Mesendoderm (in vitro differentiated cells): ENCODE measurements around the gene COL25A1.

Source experiments
- DNase-seq: peaks from one replicate; pipeline ENCODE4 v3.0.0; 2013
- H2AK5ac ChIP-seq: 2 replicates; pipeline ENCODE4 v1.6.1; 2013; ENCODE audit warnings: low read length, inconsistent platforms
- H2BK120ac ChIP-seq: 2 replicates; pipeline ENCODE4 v1.6.1; 2013; ENCODE audit warnings: low read depth, mild to moderate bottlenecking, low read length, moderate library complexity, mixed read lengths
- H2BK15ac ChIP-seq: replicated peaks from 2 replicates; pipeline ENCODE4 v1.6.1; 2013; ENCODE audit warnings: low read depth, mild to moderate bottlenecking, moderate library complexity
- H2BK5ac ChIP-seq: 2 replicates; pipeline ENCODE4 v1.6.1; 2013; ENCODE audit warnings: low read length, inconsistent platforms
- H3K18ac ChIP-seq: 2 replicates; pipeline ENCODE4 v1.6.1; 2013; ENCODE audit warnings: mild to moderate bottlenecking, low read length, mixed read lengths
- H3K23ac ChIP-seq: one replicate; pipeline ENCODE4 v1.6.1; 2013; ENCODE audit warnings: low read length
- H3K27ac ChIP-seq: 2 replicates; pipeline ENCODE4 v1.5.1; 2013; ENCODE audit warnings: low read depth, mild to moderate bottlenecking, inconsistent platforms, low read length, moderate library complexity
- H3K27me3 ChIP-seq: 2 replicates; pipeline ENCODE4 v1.6.1; 2013; ENCODE audit warnings: low read length, control low read depth, mild to moderate bottlenecking, inconsistent platforms; ENCODE audit not compliant: insufficient read depth, poor library complexity
- H3K36me3 ChIP-seq: 2 replicates; pipeline ENCODE4 v1.6.1; 2013; ENCODE audit warnings: low read length, inconsistent platforms; ENCODE audit not compliant: control insufficient read depth, insufficient read depth
- H3K4ac ChIP-seq: one replicate; pipeline ENCODE4 v1.6.1; 2013; ENCODE audit warnings: low read depth, mild to moderate bottlenecking, low read length, moderate library complexity
- H3K4me1 ChIP-seq: 2 replicates; pipeline ENCODE4 v1.6.1; 2013; ENCODE audit warnings: low read depth, low read length, inconsistent platforms; ENCODE audit not compliant: control insufficient read depth
- H3K4me2 ChIP-seq: 2 replicates; pipeline ENCODE4 v1.6.1; 2013; ENCODE audit warnings: low read length
- H3K4me3 ChIP-seq: 2 replicates; pipeline ENCODE4 v1.5.1; 2013; ENCODE audit warnings: mild to moderate bottlenecking, low read length
- H3K56ac ChIP-seq: one replicate; pipeline ENCODE4 v1.6.1; 2013; ENCODE audit warnings: low read length
- H3K79me1 ChIP-seq: 2 replicates; pipeline ENCODE4 v1.6.1; 2013; ENCODE audit warnings: low read length, inconsistent platforms
- H3K79me2 ChIP-seq: 2 replicates; pipeline ENCODE4 v1.6.1; 2013; ENCODE audit warnings: mild to moderate bottlenecking, low read length; ENCODE audit not compliant: control insufficient read depth, insufficient read depth
- H3K9ac ChIP-seq: 2 replicates; pipeline ENCODE4 v1.6.1; 2013; ENCODE audit warnings: low read length, inconsistent platforms
- H4K5ac ChIP-seq: one replicate; pipeline ENCODE4 v1.6.1; 2013; ENCODE audit warnings: low read length
- H4K8ac ChIP-seq: one replicate; pipeline ENCODE4 v1.6.1; 2013; ENCODE audit warnings: low read depth, mild to moderate bottlenecking, control low read depth, low read length, moderate library complexity
- WGBS: extraction: QIAGEN DNeasy Blood & Tissue Kit; methylation state at CpG from one replicate; pipeline ENCODE4 v1.1.7; 2013; ENCODE audit warnings: low lambda C conversion rate, missing lambda C conversion rate; ENCODE audit not compliant: insufficient coverage; ENCODE audit errors: extremely low coverage; 5-methylcytosine and 5-hydroxymethylcytosine counted together

COL25A1 gene

DNA sequence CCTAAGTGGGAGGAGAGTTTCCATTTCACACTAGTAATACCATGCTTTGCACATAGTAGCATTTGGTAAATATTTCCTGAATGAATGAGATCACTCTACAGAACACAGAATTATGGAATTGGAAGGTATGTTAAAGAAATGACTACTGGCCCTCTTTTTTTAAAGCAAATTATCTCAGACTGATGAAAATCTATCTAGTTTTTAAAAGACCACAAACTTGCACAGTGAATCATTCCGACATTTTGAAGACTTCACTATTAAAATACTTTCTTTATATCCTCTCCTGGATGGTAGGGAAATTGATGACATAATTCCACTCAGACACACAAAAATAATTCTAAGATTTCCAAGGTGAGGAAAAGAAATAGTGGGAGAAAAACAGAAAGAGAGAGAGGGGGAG, 471.2 kb downstream of the COL25A1 start:
- no peak overlapping the region for H3K23ac ChIP-seq
- H2AK5ac ChIP-seq: no peak overlapping the region
- H3K4me3 ChIP-seq: no peak overlapping the region
- no peaks in the 10 kb centered on the region for H3K79me2 ChIP-seq
- no peak overlapping the region for H4K5ac ChIP-seq
- H3K4ac ChIP-seq: no peak overlapping the region
- no peak overlapping the region for H2BK5ac ChIP-seq
- DNase-seq: no peak
- H3K27me3 ChIP-seq: no peaks in the 10 kb centered on the region
- no peaks in the 10 kb centered on the region for H3K4me1 ChIP-seq
- no CpG with 5 or more reads among the region's 1 CpG for WGBS
- H3K56ac ChIP-seq: no peak overlapping the region
- no peaks in the 10 kb centered on the region for H3K79me1 ChIP-seq
- no peak overlapping the region for H3K27ac ChIP-seq
- no peak overlapping the region for H3K4me2 ChIP-seq
- no peaks in the 10 kb centered on the region for H3K36me3 ChIP-seq
- H2BK15ac ChIP-seq: no peak overlapping the region
- no peak overlapping the region for H3K9ac ChIP-seq
- no peak overlapping the region for H2BK120ac ChIP-seq
- no peak overlapping the region for H3K18ac ChIP-seq
- no peak overlapping the region for H4K8ac ChIP-seq

DNA sequence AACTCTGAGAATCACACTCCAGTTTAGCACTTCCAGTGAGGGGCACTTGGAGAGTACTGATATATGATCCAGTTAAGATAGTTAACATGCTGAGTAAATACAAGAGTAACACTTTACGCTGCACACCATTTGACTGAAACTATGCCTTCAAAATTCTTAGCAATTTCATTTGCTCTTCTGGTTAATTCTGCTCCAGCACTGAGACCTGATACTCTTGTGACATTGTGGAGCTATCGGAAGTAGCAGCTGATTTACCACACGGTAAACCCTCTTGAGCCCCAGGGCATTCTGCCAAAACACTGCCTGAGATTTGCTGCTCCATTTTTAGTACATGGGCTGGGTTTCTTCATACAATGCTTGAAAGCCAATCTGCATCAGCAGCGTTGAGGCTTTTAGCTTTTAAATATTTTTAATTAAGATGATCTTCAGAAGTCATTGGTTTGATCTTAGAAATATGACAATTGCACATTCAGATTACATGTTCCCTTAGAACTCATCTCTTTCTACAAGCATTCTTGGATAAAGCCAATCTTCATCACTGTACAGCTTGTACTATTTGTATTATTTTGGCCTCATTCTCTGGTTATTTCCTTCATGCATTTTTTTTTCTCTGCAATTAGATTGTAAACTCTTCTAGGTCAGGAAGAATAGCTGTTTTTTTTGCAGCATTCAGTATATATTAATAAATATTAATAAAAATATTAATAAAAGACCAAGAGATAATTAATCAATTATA, 471.8 kb downstream of the COL25A1 start:
- WGBS: no CpG with 5 or more reads among the region's 4 CpGs

DNA sequence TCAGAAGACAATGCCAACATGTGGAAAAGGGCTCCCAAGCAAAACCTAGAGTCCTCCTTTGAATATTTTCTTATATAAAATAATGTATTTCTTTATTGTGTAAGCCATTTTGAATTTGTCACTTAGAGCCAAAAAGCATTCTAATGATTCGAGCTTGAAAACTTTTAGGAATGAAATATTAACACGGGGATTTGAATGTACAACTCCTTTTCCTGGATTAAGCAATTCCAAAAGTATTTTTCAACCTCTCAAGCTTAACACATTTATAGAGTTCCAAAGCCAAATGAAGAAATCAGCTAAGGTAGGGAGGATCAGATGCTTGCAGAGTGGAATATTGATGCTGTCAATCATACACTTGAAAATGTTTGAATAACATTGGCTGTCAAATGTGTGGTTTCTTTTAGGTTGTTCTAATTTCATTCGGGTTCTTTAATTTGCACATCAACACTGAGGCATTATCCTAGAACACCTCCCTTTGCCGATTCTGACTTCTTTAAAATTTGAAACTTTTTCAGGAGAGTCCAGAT, 472.4 kb downstream of the COL25A1 start:
- Histone ChIP-seq H3K27me3 (no peaks in the 10 kb centered on the region), H3K4me3 (no peak overlapping the region), H3K79me2 (no peaks in the 10 kb centered on the region), H3K56ac (no peak overlapping the region), H3K4me2 (no peak overlapping the region), H3K36me3 (no peaks in the 10 kb centered on the region), H2AK5ac (no peak overlapping the region), H3K79me1 (no peaks in the 10 kb centered on the region), H3K18ac (no peak overlapping the region), H3K4me1 (no peaks in the 10 kb centered on the region), H3K9ac (no peak overlapping the region), H3K27ac (no peak overlapping the region), H4K5ac (no peak overlapping the region), H3K23ac (no peak overlapping the region), H3K4ac (no peak overlapping the region), H2BK15ac (no peak overlapping the region), H2BK120ac (no peak overlapping the region), H4K8ac (no peak overlapping the region), H2BK5ac (no peak overlapping the region)
- no peak for DNase-seq
- WGBS: no CpG with 5 or more reads among the region's 4 CpGs

More for the DNA sequence above, 471.8 kb downstream of the COL25A1 start:
- no peaks in the 10 kb centered on the region for H3K36me3 ChIP-seq
- no peak overlapping the region for H3K18ac ChIP-seq
- no peak overlapping the region for H2BK15ac ChIP-seq
- no peaks in the 10 kb centered on the region for H3K27me3 ChIP-seq
- no peaks in the 10 kb centered on the region for H3K79me2 ChIP-seq
- no peaks in the 10 kb centered on the region for H3K79me1 ChIP-seq
- no peaks in the 10 kb centered on the region for H3K4me1 ChIP-seq
- no peak overlapping the region for H3K4me2 ChIP-seq
- H3K9ac ChIP-seq: no peak overlapping the region
- H3K23ac ChIP-seq: no peak overlapping the region
- no peak overlapping the region for H3K4ac ChIP-seq
- no peak overlapping the region for H3K56ac ChIP-seq
- no peak overlapping the region for H2BK5ac ChIP-seq
- H2AK5ac ChIP-seq: no peak overlapping the region
- DNase-seq: peak; percentile 1
- no peak overlapping the region for H4K5ac ChIP-seq
- H3K4me3 ChIP-seq: no peak overlapping the region
- H2BK120ac ChIP-seq: no peak overlapping the region
- H4K8ac ChIP-seq: no peak overlapping the region
- H3K27ac ChIP-seq: no peak overlapping the region

DNA sequence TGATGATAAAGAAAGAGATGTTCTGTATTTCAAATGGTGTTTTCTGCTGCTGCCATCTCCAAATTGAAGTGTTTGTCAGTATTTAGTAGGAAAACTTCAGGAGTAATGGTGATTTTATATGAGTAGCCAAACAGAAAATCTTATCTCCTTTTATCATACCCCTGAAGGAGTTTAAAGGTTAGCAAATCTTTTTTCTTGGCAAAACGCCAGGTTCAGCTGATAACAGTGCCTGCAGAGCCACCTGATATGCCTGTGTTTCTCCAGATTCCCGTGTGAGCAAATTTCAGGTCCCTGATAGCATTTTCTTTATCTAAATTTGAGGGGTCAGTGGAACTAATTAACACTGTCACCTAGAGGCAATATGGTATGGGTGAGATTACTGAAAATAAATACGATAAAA, 473.8 kb downstream of the COL25A1 start:
- no peak overlapping the region for H3K23ac ChIP-seq

DNA sequence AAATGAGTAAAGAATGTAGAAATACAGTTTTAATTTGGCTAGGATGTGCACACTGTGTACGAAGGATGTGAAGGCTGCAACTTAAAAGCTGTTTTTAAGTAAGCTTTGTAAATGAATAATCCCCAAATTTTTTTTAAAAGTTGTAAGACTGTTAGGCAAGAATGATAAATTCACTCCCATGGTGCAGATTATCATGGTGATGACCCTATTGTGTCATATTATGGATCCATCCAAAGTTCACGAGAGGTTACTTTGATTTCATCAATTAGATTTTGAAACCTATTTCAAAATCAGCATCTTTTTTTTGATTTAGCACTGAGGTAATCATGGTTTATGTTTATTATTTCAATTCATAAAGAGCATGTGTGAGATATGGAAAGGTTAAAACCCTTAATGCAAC, 476.7 kb downstream of the COL25A1 start:
- Histone ChIP-seq H3K56ac (no peak overlapping the region), H3K27ac (no peak overlapping the region), H2BK5ac (no peak overlapping the region), H4K8ac (no peak overlapping the region), H2BK15ac (no peak overlapping the region), H3K79me1 (no peaks in the 10 kb centered on the region), H3K4me2 (no peak overlapping the region), H2AK5ac (no peak overlapping the region), H3K23ac (no peak overlapping the region), H3K79me2 (no peaks in the 10 kb centered on the region), H3K4me3 (no peak overlapping the region), H3K36me3 (no peaks in the 10 kb centered on the region), H3K9ac (no peak overlapping the region), H3K4me1 (no peaks in the 10 kb centered on the region), H4K5ac (no peak overlapping the region), H3K27me3 (no peaks in the 10 kb centered on the region), H2BK120ac (no peak overlapping the region), H3K4ac (no peak overlapping the region), H3K18ac (no peak overlapping the region)
- no peak for DNase-seq
- WGBS: no CpG with 5 or more reads among the region's 2 CpGs

More for the DNA sequence above, 473.8 kb downstream of the COL25A1 start:
- no peak overlapping the region for H3K27ac ChIP-seq
- H3K27me3 ChIP-seq: no peaks in the 10 kb centered on the region
- no peaks in the 10 kb centered on the region for H3K36me3 ChIP-seq
- H3K4ac ChIP-seq: no peak overlapping the region
- H2AK5ac ChIP-seq: no peak overlapping the region
- H3K79me2 ChIP-seq: no peaks in the 10 kb centered on the region
- no peaks in the 10 kb centered on the region for H3K79me1 ChIP-seq
- no peak overlapping the region for H2BK15ac ChIP-seq
- H3K4me3 ChIP-seq: no peak overlapping the region
- DNase-seq: peak; percentile 84
- no peak overlapping the region for H2BK120ac ChIP-seq
- no peak overlapping the region for H2BK5ac ChIP-seq
- no peak overlapping the region for H3K18ac ChIP-seq
- H3K56ac ChIP-seq: no peak overlapping the region
- H3K9ac ChIP-seq: no peak overlapping the region
- H3K4me1 ChIP-seq: no peaks in the 10 kb centered on the region
- H3K4me2 ChIP-seq: no peak overlapping the region
- no peak overlapping the region for H4K8ac ChIP-seq
- no peak overlapping the region for H4K5ac ChIP-seq
- no CpG with 5 or more reads among the region's 3 CpGs for WGBS
